SK-N-MC (cell line): Measurements from ENCODE around the gene PLPP4.

Experiments used
- EZH2 ChIP-seq: fragments of 200-600 bp; sonication (generic); IDR thresholded peaks from one replicate; pipeline ENCODE4 v1.6.1; 2017; ENCODE audit warnings: antibody characterized with exemption
- FOXP2 ChIP-seq: optimal IDR thresholded peaks from 2 replicates; pipeline ENCODE3; 2011; ENCODE audit warnings: mild to moderate bottlenecking, moderate library complexity; ENCODE audit not compliant: insufficient read depth; ENCODE audit errors: extremely low read length, control extremely low read depth
- POLR2AphosphoS5 ChIP-seq: IDR thresholded peaks from 2 replicates; pipeline ENCODE4 v1.6.1; 2012; ENCODE audit warnings: mild to moderate bottlenecking, low read depth, low read length, borderline replicate concordance

- TF ChIP-seq POLR2AphosphoS5 = no peak
- TF ChIP-seq EZH2 = no peak
- TF ChIP-seq FOXP2 = no peak
Measured at GRCh38 chr10:120507651-120508050, 50.6 kb downstream of the PLPP4 start.
